Measurements from ENCODE around the gene ACP7. TPM values are rescaled to one million over a fixed set of nuclear protein-coding genes. Genes with fewer than 3 reads are reported as not detected.

ACP7 gene
- total RNA-seq, 1 experiment from 2014 or later = 0.15 TPM

DNA sequence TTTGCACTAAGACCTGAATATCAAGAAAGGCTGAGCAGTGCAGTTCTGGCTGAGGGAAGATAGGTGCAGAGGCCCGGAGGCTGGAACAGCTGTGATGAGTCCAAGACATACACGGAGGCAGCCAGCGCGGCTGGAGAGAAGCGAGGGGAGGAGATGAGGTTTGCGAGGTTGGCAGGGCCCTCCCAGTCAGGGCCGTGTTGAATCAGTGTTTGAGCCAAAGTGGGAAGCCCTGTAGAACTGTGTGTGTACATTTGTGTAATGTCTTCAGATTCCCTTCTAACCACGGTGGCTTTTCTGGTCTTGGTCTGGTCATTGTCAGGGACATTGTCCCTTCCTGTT lies 76.3 kb downstream of the ACP7 start:
- H3K18ac ChIP-seq (ENCODE audit: insufficient read length, low read depth, low read length) = no peak overlapping the region
- no peak overlapping the region for H2BK12ac ChIP-seq (ENCODE audit: insufficient read length, low read depth, low read length)
- WGBS (ENCODE audit: extremely low coverage, insufficient read length, low lambda C conversion rate) = no CpG with 5 or more reads among the region's 8 CpGs
- no peak overlapping the region for H2AFZ ChIP-seq (ENCODE audit: low read length)
- H3K9me3 ChIP-seq (ENCODE audit: control insufficient read depth, low read depth, low read length) = no peaks in the 10 kb centered on the region
- no peak overlapping the region for H3K4ac ChIP-seq (ENCODE audit: low read depth, low read length)
- H3K4me1 ChIP-seq (ENCODE audit: insufficient read depth, low read length) = peaks cover 3% of the 10 kb centered on the region; the same call in 1 of the 2 replicates
- no peak overlapping the region for H3K9ac ChIP-seq (ENCODE audit: extremely low read depth, insufficient read length, low read length)
- no peaks in the 10 kb centered on the region for H3K27me3 ChIP-seq (ENCODE audit: insufficient read depth, low read length)
- H4K8ac ChIP-seq (replicated peaks; ENCODE audit: insufficient read length, low read depth, low read length) = no peak overlapping the region
- no peak overlapping the region for H2BK120ac ChIP-seq (ENCODE audit: low read depth, low read length, poor library complexity, severe bottlenecking)
- H3K27ac ChIP-seq (ENCODE audit: insufficient read length, low read depth, low read length) = no peak overlapping the region
- no peak overlapping the region for H2BK20ac ChIP-seq (ENCODE audit: low read depth, low read length, poor library complexity, severe bottlenecking)
- no peak overlapping the region for H4K91ac ChIP-seq (ENCODE audit: insufficient read length, low read depth, low read length)
- H3K4me2 ChIP-seq (ENCODE audit: insufficient read depth, insufficient read length, low read length) = no peak overlapping the region
- H3K79me2 ChIP-seq (ENCODE audit: insufficient read depth, low read length) = peaks cover 4% of the 10 kb centered on the region; the same call in 1 of the 2 replicates
- no peak for DNase-seq
- H3K56ac ChIP-seq (ENCODE audit: insufficient read length, low read depth, low read length) = no peak overlapping the region
- H3K79me1 ChIP-seq (ENCODE audit: insufficient read depth, low read depth, low read length, poor library complexity, severe bottlenecking) = no peaks in the 10 kb centered on the region
- H3K14ac ChIP-seq (ENCODE audit: insufficient read depth, low read length) = no peak overlapping the region
- no peaks in the 10 kb centered on the region for H3K27me3 Mint-ChIP-seq (ENCODE audit: low read depth)
- H3K27ac Mint-ChIP-seq = peak overlapping the region; percentile 60 to 87 (median 81); a peak in 4 of 7 replicates
- peaks cover 2% of the 10 kb centered on the region for H3K23me2 ChIP-seq (ENCODE audit: insufficient read length, low read depth, low read length, poor library complexity, severe bottlenecking)
- no peak overlapping the region for H3T11ph ChIP-seq (ENCODE audit: low read length)
- no peak overlapping the region for H2AK5ac ChIP-seq (ENCODE audit: insufficient read length, low read length)
- peaks cover 5% of the 10 kb centered on the region for H4K20me1 ChIP-seq (ENCODE audit: control insufficient read depth, insufficient read depth, insufficient read length)
- H4K5ac ChIP-seq (ENCODE audit: insufficient read length, low read depth, low read length) = no peak overlapping the region
- H3K4me3 Mint-ChIP-seq = no peak overlapping the region; a peak in 1 of 5 replicates
- TF ChIP-seq, protein P1, sequence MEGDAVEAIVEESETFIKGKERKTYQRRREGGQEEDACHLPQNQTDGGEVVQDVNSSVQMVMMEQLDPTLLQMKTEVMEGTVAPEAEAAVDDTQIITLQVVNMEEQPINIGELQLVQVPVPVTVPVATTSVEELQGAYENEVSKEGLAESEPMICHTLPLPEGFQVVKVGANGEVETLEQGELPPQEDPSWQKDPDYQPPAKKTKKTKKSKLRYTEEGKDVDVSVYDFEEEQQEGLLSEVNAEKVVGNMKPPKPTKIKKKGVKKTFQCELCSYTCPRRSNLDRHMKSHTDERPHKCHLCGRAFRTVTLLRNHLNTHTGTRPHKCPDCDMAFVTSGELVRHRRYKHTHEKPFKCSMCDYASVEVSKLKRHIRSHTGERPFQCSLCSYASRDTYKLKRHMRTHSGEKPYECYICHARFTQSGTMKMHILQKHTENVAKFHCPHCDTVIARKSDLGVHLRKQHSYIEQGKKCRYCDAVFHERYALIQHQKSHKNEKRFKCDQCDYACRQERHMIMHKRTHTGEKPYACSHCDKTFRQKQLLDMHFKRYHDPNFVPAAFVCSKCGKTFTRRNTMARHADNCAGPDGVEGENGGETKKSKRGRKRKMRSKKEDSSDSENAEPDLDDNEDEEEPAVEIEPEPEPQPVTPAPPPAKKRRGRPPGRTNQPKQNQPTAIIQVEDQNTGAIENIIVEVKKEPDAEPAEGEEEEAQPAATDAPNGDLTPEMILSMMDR (conservative IDR thresholded peaks at IDR 0.05) = no peak
- H3K23ac ChIP-seq (ENCODE audit: insufficient read length, low read depth, low read length) = no peak overlapping the region
- peaks cover 27 to 37% of the 10 kb centered on the region in 2 experiments for H3K4me1 Mint-ChIP-seq
- peaks cover 0 to 8% (median 2%) of the 10 kb centered on the region in 3 experiments; a peak in 3 of 7 replicates for H3K36me3 Mint-ChIP-seq (ENCODE audit: insufficient read depth in 1 of 3, low read depth in 3 of 3)
- H3K9me3 Mint-ChIP-seq = no peaks in the 10 kb centered on the region
- H2BK5ac ChIP-seq (ENCODE audit: insufficient read length, low read length) = no peak overlapping the region
- H2BK15ac ChIP-seq (ENCODE audit: low read depth, low read length) = no peak overlapping the region

Other genes with a start within 250 kb of the ACP7 start
- 704 and 710 TPM in 2 replicates for gene HNRNPL, start 234.4 kb upstream of the ACP7 start, total RNA-seq (2021)
- gene RINL, start 206.1 kb upstream of the ACP7 start, total RNA-seq (2021) = 6.4 and 7.3 TPM in 2 replicates
- gene SIRT2, start 184.8 kb upstream of the ACP7 start, total RNA-seq (2021) = 8.4 and 9.2 TPM in 2 replicates
- gene NFKBIB, start 184.4 kb upstream of the ACP7 start, total RNA-seq (2021) = 33.8 and 36.7 TPM in 2 replicates
- gene CCER2, start 172.2 kb upstream of the ACP7 start, total RNA-seq (2021) = 0.99 and 1.3 TPM in 2 replicates
- 57.4 and 59.7 TPM in 2 replicates for gene SARS2, start 153.6 kb upstream of the ACP7 start, total RNA-seq (2021)
- 81.3 and 82.4 TPM in 2 replicates for gene MRPS12, start 153.4 kb upstream of the ACP7 start, total RNA-seq (2021)
- 25.5 and 25.9 TPM in 2 replicates for gene FBXO17, start 108.6 kb upstream of the ACP7 start, total RNA-seq (2021)
- gene FBXO27, start 51.8 kb upstream of the ACP7 start, total RNA-seq (2021) = 14.5 and 16.7 TPM in 2 replicates
- gene PAK4, start 41.4 kb downstream of the ACP7 start, total RNA-seq (2021) = 62.6 and 63.1 TPM in 2 replicates
- 1.9 and 2.7 TPM in 2 replicates for gene NCCRP1, start 112.6 kb downstream of the ACP7 start, total RNA-seq (2021)
- gene SYCN, start 119.9 kb downstream of the ACP7 start, total RNA-seq (2021) = not detected in 2 replicates
- not detected in 2 replicates for gene IFNL3, start 160.6 kb downstream of the ACP7 start, total RNA-seq (2021)
- gene IFNL4, start 164.5 kb downstream of the ACP7 start, total RNA-seq (2021) = not detected in 2 replicates
- gene IFNL2, start 184.0 kb downstream of the ACP7 start, total RNA-seq (2021) = not detected in 2 replicates
- not detected in 2 replicates for gene IFNL1, start 212.0 kb downstream of the ACP7 start, total RNA-seq (2021)
- 4.2 and 4.5 TPM in 2 replicates for gene LRFN1, start 236.5 kb downstream of the ACP7 start, total RNA-seq (2021)

All from H9 (cell line).